OCI-M2 (cell line): ENCODE measurements around the gene PRKCH.

ENCODE experiments used
- DNase-seq: peaks from one replicate; lab custom pipeline; 2025; ENCODE audit not compliant: unreplicated experiment; lab: John Stamatoyannopoulos, UW

The PRKCH gene

DNA sequence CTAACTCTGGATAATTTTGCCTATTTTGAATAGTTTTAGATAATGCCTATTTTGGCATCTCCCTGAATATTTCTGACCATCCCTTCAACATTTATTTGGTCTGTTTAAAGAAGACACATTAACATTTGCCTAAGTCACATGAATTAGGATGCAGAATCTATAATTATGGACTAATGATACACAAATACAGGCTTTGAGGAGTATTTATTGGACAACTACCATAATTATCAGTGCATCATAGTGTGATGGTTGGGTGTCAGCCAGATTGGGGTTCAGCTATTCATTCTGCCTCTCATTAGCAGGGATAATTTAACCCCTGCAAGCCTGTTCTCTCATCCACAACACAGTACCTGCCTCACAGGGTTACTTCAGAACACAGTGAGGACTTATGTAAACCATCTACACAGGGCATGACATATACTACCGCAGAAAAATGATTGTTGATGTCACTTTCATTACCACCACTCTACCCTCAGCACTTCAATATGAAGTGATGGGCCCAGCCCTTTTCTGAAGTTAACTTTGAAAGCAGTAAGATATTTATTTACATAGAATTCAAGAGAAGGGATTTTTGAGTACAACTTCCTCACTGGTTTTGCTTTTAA is 14.4 kb downstream of the PRKCH start:
- DNase-seq, result no peak

- no peak for DNase-seq
Observed at GRCh38 chr14:61337893-61338292, 16.5 kb downstream of the PRKCH start.

DNA sequence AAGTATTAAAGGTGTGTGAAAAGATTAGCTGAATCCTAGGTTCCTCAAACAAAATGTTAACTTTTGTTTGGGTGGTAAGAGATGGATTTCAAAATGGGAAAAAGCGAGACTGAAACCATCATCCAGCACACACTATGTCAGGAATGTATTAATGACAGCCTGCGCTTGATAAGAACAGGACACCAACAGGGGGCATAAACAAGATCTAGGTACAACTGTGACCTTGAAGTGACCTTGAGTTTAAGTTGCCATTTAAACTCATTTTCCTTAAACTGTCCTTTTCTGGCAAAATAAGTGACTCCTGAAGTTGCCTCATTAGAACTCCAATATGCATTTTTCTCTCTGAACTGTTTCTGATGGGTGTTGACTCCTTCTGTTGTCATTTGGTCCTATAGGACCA is 17.1 kb downstream of the PRKCH start:
- DNase-seq, result no peak

GRCh38 chr14:61341275-61342206 is 20.2 kb downstream of the PRKCH start:
- DNase-seq, result no peak

DNA sequence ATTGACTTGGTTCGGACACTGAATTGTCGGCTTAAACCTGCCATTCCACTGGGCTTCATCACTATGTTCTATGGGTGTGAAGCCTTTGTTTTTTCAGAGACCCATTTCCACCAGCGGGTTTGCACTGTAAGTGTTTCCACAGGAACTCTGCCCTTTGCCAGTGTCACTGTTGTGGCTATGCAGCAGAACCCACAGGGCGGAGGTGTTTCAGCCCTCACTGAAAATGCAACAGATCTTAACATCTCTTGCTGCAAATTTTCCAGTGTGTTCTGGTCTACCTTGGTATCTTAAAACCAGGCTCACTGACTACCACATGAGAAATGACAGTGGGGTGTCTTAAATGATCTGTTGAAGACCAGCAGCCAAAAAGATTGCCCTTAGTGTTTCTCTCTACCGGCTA is 21.1 kb downstream of the PRKCH start:
- no peak for DNase-seq

GRCh38 chr14:61342932-61343331 is 21.6 kb downstream of the PRKCH start:
- DNase-seq, result no peak

GRCh38 chr14:61343471-61343870 is 22.1 kb downstream of the PRKCH start:
- DNase-seq, result no peak

GRCh38 chr14:61343991-61344405 is 22.6 kb downstream of the PRKCH start:
- no peak for DNase-seq

DNA sequence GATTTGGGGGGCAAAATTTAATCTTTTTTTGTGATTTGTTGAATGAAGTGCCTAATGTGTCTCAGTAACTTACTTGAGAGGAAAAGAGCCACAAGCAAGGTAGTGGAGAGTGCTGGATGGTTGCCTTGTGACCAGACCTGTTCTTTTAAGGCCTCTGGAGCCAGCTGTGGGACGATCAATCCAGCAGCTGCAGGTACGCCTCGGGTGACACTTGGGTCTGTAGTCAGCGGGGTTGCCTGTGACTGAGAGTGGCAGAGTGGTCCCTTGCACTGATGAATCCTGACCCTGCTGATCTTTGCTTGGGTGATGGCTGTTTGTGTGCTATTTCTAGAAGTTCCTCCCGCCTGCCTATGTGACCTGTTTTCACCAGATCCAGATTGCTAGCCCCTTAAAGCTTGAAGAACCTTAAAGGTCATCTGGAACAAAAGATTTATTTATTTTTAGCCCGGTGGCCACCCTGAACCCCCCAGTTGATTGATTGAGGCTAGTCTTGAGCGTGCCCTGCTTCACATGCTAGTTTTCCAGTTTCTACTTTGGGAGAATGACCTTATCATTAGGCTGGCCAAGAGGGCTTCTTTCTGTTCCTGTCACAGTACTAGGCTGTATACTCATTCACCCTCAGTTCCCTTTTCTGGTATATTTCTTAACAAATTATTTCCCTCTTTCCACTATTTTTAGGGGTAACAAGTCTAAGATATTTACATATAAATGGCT is 23.2 kb downstream of the PRKCH start:
- no peak for DNase-seq

- DNase-seq, result no peak
Observed at GRCh38 chr14:61345151-61345482, 23.7 kb downstream of the PRKCH start.

GRCh38 chr14:61346221-61346620 is 24.8 kb downstream of the PRKCH start:
- DNase-seq, result no peak

GRCh38 chr14:61346793-61347192 is 25.4 kb downstream of the PRKCH start:
- DNase-seq, result no peak

- no peak for DNase-seq
Observed at GRCh38 chr14:61347826-61348443, 26.6 kb downstream of the PRKCH start.

DNA sequence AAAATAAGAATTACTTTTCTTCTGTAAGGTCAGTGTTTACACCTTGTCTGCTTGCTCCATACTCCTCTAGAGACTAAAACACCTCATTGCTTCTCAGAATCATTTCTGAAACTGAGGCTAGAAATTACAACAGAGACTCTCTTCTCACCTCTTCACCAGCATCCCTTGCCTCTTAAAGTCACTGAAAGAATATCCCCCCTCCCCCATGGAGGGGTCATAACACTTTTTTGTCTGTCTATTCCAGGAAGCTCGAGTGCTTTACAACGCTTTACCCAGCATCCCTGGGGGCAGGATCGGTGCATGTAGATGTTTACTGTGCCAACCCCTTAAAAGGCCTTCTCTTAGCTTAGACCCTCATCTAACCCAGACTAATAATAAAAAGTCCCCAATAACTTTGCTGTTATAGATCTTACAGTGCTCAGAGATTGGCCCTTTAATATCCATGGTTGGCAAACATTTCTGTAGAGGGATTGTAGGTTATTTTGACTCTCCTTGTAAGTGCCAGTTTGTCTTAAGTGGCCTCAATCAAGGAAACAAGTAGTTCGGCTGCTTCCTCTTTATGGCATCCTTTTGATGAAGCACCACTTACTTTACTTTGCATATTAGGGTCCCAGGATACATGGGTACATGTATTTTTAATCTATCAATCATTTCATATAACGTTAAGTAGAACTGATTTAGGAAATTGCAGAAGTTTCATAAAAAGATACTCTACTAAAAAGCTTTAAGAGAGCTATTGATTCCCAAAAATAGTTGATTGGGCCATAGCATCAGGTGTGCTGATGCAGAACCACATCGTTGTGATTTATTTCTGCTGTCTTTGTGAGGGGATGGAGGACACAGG is 29.3 kb downstream of the PRKCH start:
- no peak for DNase-seq

GRCh38 chr14:61351477-61351876 is 30.1 kb downstream of the PRKCH start:
- DNase-seq, result no peak

- DNase-seq, result no peak
Observed at GRCh38 chr14:61355892-61356325, 34.5 kb downstream of the PRKCH start.

DNA sequence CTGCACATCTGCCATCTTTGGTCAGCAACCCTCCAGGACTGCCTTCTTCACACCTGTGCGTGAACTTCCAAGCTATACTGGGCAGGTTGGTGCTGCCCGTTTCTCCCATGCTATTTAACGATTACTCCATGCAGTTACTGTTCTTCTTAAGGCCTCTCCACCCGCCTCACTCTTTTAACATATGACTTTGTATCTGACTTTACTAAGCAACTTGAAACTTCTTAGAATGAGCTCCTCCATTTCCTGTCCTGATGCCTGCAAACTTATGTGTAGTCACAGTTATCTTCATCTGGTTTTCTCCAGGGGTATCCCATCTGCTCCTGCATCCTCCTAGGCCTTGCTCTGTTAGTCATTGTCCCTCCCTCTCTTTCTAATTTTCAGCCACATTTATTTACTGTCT is 35.7 kb downstream of the PRKCH start:
- DNase-seq, result no peak

GRCh38 chr14:61358554-61359226 is 37.3 kb downstream of the PRKCH start:
- no peak for DNase-seq

DNA sequence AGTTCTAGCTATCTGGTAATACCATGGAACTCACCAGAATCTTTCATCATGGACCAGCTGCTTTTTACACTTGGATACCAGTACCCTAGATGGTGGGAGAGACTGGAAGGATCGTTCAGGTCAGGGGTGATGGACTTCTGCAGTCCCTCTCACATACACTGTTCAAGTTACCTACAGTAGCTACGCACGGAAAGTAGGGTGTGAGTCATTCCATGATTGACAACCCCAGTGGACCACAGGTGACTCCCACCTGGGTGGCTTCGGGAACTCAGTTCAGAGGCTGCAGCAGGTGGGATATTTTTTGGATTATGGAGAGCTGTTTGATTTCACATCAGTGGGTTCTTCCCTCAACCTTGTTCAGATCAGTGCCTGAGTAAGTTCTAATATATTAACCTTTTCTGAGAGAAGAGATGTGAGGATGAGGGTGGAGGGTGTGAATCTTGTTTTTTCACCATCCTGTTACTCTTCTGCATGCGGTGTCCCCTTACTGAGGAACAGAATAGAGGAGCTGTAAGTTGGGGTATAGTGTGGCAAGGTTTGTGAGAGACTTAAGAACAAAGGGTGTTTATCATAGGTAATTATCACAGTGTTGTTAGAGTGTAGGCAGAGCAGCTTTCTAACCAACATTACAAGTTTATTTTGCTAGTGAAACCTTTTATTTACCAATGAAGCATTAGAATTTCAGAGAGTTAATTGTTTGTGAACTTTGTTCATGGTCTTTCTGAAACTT is 39.6 kb downstream of the PRKCH start:
- no peak for DNase-seq
